CD4-positive, alpha-beta T cell treated with Interleukin-10 for 1 hour (primary cell): ENCODE measurements around the gene GSAP.

ENCODE experiments used
- DNase-seq: peaks from one replicate; pipeline ENCODE4 v3.0.0-alpha.2; 2020

The GSAP gene

GRCh38 chr7:77326131-77326530 lies 90.0 kb downstream of the GSAP start:
- DNase-seq: no peak

DNA sequence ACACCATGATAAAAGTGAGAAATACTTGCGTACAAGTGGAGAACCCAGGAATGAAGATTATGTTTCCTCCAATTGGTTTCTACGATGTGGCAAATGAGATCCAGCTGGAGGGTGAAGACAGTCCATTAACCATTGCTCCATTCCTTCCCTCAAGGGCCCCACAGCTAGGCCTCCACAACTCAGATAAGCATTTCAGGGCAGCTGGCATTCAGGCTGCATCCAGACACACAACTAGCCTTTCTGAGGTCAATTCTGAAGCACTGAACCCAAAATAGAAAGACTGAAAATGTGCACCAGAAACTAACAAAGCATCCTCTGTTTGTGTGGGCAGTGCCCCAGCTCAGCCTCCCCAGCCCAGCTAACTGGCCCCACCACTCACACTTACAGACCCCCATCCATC lies 94.8 kb downstream of the GSAP start:
- DNase-seq: no peak

DNA sequence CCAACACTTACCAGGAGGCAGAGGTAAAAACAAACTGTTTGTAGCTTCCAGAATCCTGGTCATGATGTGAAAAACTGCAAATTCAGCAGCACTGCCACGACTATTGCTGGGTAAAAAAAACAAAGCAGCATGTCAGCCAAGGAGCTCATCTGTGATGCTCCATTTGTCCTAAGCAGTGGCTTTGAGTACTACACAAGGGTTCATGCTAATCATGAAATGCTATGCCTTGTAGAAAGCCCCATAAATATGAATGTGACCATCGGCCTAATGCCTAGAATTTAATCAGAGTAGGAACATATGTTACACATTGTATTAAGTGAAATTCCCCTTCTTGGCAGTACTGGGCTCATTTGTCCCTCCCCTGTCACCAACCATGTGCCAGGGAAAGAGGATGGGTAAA lies 95.4 kb downstream of the GSAP start:
- DNase-seq: no peak

- no peak for DNase-seq
These were observed 96.0 kb downstream of the GSAP start for GRCh38 chr7:77320137-77320536.

DNA sequence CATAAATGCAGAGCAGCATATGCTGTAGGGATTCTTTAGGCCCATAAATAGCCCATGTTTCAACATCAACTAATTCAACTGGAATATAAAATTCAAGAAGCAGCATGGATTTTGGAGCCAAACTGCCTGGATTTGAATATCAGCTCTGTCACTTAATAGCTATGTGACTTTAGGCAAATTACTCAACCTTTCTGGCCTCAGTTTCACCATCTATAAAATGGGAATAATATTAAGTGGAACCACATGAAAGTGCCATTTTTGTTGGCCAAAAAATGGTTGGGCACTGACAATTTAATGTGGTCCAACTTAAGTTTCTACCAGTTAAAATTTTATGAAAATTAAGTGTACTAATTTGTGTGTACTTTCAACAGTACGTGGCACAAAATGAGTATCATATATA lies 98.1 kb downstream of the GSAP start:
- no peak for DNase-seq

GRCh38 chr7:77316219-77316978 lies 99.8 kb downstream of the GSAP start:
- DNase-seq: no peak

DNA sequence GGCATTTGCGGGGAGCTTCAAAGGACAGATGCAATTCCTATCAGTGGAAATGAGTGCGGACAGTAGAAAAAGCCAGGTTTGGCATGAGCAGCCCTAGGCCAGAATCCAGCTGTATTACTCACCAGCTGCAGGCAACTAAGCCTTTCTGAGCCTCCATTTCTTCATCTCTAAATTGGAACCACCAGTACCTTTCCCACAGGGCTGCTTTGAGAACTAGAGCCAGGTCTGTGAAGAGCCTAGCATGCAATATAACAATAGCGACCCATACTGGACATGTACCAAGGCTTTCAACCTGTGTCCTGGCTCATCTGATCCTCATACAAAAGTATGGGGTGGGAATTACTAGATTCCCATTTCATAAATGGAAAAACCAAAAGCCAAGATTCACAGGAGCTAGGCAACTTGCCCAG lies 101.0 kb downstream of the GSAP start:
- no peak for DNase-seq

GRCh38 chr7:77313876-77314480 lies 102.2 kb downstream of the GSAP start:
- no peak for DNase-seq

DNA sequence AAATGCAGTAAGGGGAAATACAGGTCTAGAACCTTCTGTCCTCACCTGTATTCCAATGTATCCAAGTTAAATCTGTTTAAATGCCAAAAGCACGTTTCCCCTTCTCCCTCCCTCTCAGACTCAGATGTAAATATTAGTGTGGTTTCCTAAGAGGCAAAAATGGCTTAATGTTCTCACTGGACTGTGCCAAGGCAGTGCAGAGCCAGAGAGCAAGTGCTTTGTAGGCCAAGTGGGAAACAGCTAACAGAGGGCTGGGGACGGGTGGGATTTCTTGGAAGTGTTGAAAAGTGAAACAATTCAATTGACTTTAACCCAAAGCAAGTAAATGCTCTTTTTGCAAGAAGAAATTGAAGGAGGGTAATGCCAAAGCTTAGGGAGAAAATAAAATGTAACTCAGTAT lies 103.1 kb downstream of the GSAP start:
- no peak for DNase-seq

- DNase-seq: no peak
These were observed 105.2 kb downstream of the GSAP start for GRCh38 chr7:77310982-77311381.

GRCh38 chr7:77309714-77310220 lies 106.4 kb downstream of the GSAP start:
- no peak for DNase-seq

GRCh38 chr7:77308792-77309191 lies 107.4 kb downstream of the GSAP start:
- no peak for DNase-seq

GRCh38 chr7:77306231-77307067 lies 109.7 kb downstream of the GSAP start:
- DNase-seq: no peak

- DNase-seq: no peak
These were observed 120.6 kb downstream of the GSAP start for GRCh38 chr7:77295549-77295948.

DNA sequence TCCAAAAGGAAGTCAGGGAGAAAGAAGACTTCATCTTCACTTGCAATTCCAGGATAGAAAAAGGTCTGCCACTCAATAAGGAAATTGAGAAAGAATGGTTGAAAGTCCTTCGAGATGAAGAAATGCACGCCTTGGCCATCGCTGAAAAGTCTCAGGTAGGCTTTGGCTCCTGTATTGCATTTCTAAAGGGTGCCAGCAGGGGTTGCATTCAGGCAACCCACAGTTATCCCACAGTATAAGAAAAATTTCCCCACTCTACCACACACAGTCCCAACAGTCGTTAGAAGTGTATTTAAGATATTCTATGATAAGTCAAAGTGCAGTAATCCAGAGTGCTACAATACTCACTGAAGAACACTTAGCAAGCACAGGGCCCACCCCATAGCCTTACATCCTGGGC lies 123.1 kb downstream of the GSAP start:
- DNase-seq: no peak

DNA sequence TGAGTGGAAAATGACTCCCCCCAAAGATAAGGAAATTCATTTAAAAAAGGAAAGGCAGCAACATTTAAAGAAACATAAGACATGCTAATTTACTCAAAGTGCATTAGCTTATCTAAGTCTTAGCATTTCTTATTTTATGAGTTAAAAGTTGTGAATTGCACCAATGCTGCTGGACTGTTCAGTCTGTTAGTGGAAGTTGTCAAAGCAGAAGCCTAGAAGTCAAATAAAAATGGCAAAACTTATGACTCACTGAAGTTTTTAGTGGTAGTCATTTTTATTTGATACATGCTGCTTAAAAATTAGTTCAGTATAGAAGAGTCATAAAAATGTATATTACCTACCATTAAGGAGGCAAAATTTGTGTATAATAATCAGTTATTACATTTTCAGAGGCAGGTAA lies 125.7 kb downstream of the GSAP start:
- DNase-seq: no peak

GRCh38 chr7:77289387-77289786 lies 126.8 kb downstream of the GSAP start:
- DNase-seq: no peak

DNA sequence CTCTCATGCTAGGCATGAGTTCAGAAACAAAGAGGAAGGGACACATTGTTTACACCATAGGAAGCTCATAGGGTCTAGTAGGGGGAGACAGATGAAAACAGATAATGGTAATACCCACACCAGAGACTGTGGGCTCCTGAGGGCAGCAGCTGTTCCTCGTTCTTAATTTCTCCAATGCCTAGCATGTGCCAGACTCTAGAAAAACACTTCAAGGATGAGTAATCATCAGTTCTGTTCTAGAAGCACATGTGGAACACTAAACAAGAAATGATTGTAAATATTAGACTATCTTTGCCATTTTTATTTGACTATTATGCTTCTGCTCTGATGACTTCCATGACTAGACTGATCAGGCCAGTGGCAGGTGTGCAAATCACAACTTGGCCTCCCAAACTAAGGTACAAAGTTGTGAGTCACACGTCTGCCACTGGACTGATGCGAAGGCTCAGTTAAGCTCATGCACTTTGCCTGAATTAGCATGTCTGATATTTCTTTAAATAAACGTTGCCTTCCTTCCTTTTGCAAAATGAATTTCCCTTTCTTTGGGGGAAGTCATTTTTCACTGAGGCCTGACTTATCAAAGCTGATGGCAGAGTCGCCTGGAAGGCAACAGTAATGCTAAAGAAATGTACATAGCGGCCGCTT lies 127.4 kb downstream of the GSAP start:
- no peak for DNase-seq

DNA sequence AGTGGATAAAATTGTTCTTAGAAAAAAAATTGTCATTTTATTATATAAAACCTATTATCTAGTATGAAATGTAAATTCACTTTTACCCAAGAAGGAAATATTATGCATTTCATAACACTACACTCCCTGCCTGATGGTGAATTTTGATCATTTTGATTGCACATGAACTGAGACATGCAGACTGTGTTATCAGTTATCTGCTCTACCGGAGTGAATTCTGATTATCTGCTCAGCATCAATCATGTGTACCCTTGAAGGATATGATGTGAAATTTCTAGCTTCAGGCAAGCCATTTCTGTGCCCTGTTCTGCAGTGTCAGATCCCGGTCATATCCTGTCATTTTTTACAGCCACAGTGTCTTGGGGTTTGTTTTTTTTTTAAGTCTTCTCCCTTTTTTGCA lies 131.5 kb downstream of the GSAP start:
- no peak for DNase-seq

DNA sequence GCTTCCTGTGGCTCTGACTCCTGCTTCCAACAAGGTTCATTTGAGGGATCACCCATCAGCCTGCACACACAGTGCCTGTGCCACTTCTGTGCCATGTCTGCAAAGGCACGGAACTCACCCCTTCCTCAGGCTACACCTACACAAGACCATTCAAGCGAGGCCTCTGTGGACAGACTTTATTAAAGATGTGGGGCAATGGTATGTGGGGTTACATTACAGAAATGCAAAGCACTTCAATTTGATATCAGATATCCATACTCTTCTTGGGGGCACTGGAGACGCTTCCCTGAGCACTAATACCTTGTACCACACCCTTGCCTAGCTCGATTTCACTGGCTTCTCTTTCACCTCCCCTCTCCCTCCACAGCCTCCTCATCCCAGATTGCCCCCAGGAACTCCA lies 132.1 kb downstream of the GSAP start:
- DNase-seq: no peak

DNA sequence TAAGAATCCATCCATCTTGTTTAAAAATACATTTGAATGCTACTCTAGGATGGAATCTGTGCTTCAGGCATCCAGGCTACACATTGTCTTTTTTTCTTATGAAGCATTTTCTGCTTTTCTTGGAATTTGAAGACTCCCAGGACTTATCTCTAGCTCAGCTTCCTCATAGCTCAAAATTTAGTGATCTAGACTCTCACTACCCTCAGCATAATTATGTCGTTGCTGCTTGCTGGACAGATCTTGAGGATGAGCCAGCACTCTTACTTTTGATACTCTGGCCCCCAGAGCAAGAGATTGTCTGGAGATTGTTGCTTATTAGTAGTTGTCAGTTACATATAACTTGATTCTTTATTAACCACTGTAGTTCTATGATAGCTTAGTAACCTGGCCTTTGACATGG lies 133.3 kb downstream of the GSAP start:
- DNase-seq: no peak

GRCh38 chr7:77281780-77282478 lies 134.2 kb downstream of the GSAP start:
- DNase-seq: no peak

- DNase-seq: no peak
These were observed 140.0 kb downstream of the GSAP start for GRCh38 chr7:77276120-77276519.
